Muscle of leg (tissue), 11 donors: ENCODE data around the gene DAGLA. TPM values are rescaled to one million over a fixed set of nuclear protein-coding genes. Genes with fewer than 3 reads are reported as not detected.
"Not testable (repeated sequence)": the region's sequence is repeated elsewhere in the genome, so short reads cannot be mapped to it uniquely, and the experiment has no call there.

Experiments
- DNase-seq: peaks from one replicate; pipeline ENCODE4 v3.0.0; 2013
- H3K27ac ChIP-seq: one replicate; pipeline ENCODE4 v1.5.1; 2013; ENCODE audit warnings: mild to moderate bottlenecking, low read length, control low read depth
- H3K27me3 ChIP-seq: one replicate; pipeline ENCODE4 v1.6.1; 2013; ENCODE audit warnings: low read length; ENCODE audit not compliant: control insufficient read depth, insufficient read depth
- H3K36me3 ChIP-seq: one replicate; pipeline ENCODE4 v1.6.1; 2013; ENCODE audit warnings: low read length; ENCODE audit not compliant: control insufficient read depth, insufficient read depth
- H3K4me1 ChIP-seq: one replicate; pipeline ENCODE4 v1.6.1; 2013; ENCODE audit warnings: low read length; ENCODE audit not compliant: control insufficient read depth, insufficient read depth
- H3K4me3 ChIP-seq: one replicate; pipeline ENCODE4 v1.5.1; 2013; ENCODE audit warnings: low read length, control low read depth
- H3K9me3 ChIP-seq: replicated peaks from 2 replicates; pipeline ENCODE4 v1.6.1; 2013; ENCODE audit warnings: low read depth, low read length; ENCODE audit not compliant: control insufficient read depth
- WGBS: methylation state at CpG from one replicate; pipeline ENCODE4 v1.1.5; 2013; ENCODE audit warnings: missing lambda C conversion rate; ENCODE audit not compliant: insufficient coverage; 5-methylcytosine and 5-hydroxymethylcytosine counted together
- polyA plus RNA-seq, 8 donors: library from polyadenylated mRNA; unstranded; fragments of 120-200 nt; gene quantifications; one replicate each; pipeline versions ENCODE4 v1.2.1 to v1.2.3, GENCODE V29; 2013; ENCODE audit warnings: inconsistent platforms in 1 of 8, low replicate concordance in 1 of 8; ENCODE audit not compliant: insufficient read length in 8 of 8, insufficient read depth in 1 of 8
- total RNA-seq: library from RNA; stranded (reverse); fragments of 120-200 nt; gene quantifications from one replicate; pipeline ENCODE4 v1.2.4, GENCODE V29; 2013

The DAGLA gene
- total and polyA plus RNA-seq, 9 donors, result 2.0 to 6.4 (median 4.7) TPM

DNA sequence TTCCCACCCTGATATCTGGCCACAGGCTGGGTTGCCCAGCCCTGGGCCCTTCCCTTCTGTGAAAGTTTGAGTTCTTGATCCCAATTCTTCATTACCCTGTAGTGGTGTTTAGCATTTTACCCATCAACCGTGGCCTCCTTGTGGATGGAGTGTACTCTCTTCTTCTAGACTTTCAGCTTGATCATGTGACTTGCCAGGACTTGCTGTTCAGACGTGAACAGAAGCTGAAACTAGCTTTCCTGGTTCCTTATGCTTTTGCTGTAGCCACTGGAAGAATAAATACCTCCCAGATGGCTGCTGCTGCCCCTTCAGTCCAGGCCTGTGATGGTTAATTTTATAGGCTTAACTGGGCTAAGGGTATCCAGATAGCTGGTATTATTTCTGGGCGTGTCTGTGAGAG is 32.7 kb upstream of the DAGLA start:
- DNase-seq, result no peak
- 77% methylated on average over 1 of the region's 3 CpGs for WGBS
- no peak overlapping the region for H3K4me3 ChIP-seq
- no peak overlapping the region for H3K27ac ChIP-seq
- H3K27me3 ChIP-seq, result no peaks in the 10 kb centered on the region
- H3K9me3 ChIP-seq, result no peaks in the 10 kb centered on the region
- peaks cover 12% of the 10 kb centered on the region for H3K4me1 ChIP-seq
- no peaks in the 10 kb centered on the region for H3K36me3 ChIP-seq

- H3K4me3 ChIP-seq, result no peak overlapping the region
- H3K36me3 ChIP-seq, result no peaks in the 10 kb centered on the region
- peaks cover 6% of the 10 kb centered on the region for H3K27me3 ChIP-seq
- H3K9me3 ChIP-seq, result no peaks in the 10 kb centered on the region
- H3K4me1 ChIP-seq, result peaks cover 12% of the 10 kb centered on the region
- peak; percentile 91 for DNase-seq
- 60% methylated on average over 8 of the region's 17 CpGs for WGBS
- peak overlapping the region; percentile 69 for H3K27ac ChIP-seq
Measured at GRCh38 chr11:61650781-61651571, 29.2 kb upstream of the DAGLA start.

GRCh38 chr11:61652135-61652534 is 28.1 kb upstream of the DAGLA start:
- H3K27ac ChIP-seq, result no peak overlapping the region
- peaks cover 12% of the 10 kb centered on the region for H3K4me1 ChIP-seq
- no peaks in the 10 kb centered on the region for H3K36me3 ChIP-seq
- DNase-seq, result no peak
- 80% methylated on average over 1 of the region's 1 CpG for WGBS
- no peak overlapping the region for H3K4me3 ChIP-seq
- peaks cover 6% of the 10 kb centered on the region for H3K27me3 ChIP-seq
- H3K9me3 ChIP-seq, result no peaks in the 10 kb centered on the region

GRCh38 chr11:61654397-61654829 is 25.8 kb upstream of the DAGLA start:
- H3K9me3 ChIP-seq, result no peaks in the 10 kb centered on the region
- H3K27me3 ChIP-seq, result peaks cover 6% of the 10 kb centered on the region
- WGBS, result 53% methylated on average over 7 of the region's 7 CpGs
- H3K36me3 ChIP-seq, result no peaks in the 10 kb centered on the region
- DNase-seq, result peak; percentile 53
- H3K27ac ChIP-seq, result no peak overlapping the region
- no peak overlapping the region for H3K4me3 ChIP-seq
- peaks cover 12% of the 10 kb centered on the region for H3K4me1 ChIP-seq

DNA sequence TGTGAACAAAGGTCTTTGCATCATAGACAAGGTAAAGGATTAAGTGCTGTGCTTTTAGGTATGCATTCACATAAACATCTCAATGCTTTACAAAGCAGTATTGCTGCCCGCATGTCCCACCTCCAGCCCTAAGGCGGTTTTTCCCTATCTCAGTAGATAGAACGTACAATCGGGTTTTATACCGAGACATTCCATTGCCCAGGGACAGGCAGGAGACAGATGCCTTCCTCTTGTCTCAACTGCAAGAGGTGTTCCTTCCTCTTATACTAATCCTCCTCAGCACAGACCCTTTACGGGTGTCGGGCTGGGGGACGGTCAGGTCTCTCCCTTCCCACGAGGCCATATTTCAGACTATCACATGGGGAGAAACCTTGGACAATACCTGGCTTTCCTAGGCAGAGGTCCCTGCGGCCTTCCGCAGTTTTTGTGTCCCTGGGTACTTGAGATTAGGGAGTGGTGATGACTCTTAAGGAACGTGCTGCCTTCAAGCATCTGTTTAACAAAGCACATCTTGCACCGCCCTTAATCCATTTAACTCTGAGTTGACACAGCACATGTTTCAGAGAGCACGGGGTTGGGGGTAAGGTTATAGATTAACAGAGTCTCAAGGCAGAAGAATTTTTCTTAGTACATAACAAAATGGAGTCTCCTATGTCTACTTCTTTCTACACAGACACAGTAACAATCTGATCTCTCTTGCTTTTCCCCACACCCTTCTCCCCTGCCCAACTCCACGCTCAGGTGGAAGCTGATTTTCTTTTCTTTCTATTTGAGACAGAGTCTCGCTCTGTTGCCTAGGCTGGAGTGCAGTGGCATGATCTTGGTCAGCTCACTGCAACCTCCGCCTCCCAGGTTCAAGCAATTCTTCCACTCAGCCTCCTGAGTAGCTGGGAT is 24.7 kb upstream of the DAGLA start:
- 62% methylated on average over 3 of the region's 17 CpGs for WGBS
- not testable (repeated sequence) for H3K27me3 ChIP-seq, H3K4me3 ChIP-seq

GRCh38 chr11:61656347-61657077 is 23.7 kb upstream of the DAGLA start:
- Histone ChIP-seq H3K27me3 (peaks cover 6% of the 10 kb centered on the region), H3K27ac (no peak overlapping the region), H3K4me3 (no peak overlapping the region), H3K9me3 (no peaks in the 10 kb centered on the region), H3K36me3 (no peaks in the 10 kb centered on the region), H3K4me1 (peaks cover 4% of the 10 kb centered on the region)
- no peak for DNase-seq
- 73% methylated on average over 10 of the region's 13 CpGs for WGBS

More for the DNA sequence above, 24.7 kb upstream of the DAGLA start:
- peaks cover 12% of the 10 kb centered on the region for H3K4me1 ChIP-seq
- H3K36me3 ChIP-seq, H3K9me3 ChIP-seq, DNase-seq, H3K27ac ChIP-seq: not testable (repeated sequence)

GRCh38 chr11:61657566-61658290 is 22.5 kb upstream of the DAGLA start:
- 61% methylated on average over 6 of the region's 11 CpGs for WGBS
- no peaks in the 10 kb centered on the region for H3K4me1 ChIP-seq
- peaks cover 6% of the 10 kb centered on the region for H3K27me3 ChIP-seq
- no peaks in the 10 kb centered on the region for H3K36me3 ChIP-seq
- H3K4me3 ChIP-seq, result no peak overlapping the region
- H3K27ac ChIP-seq, result no peak overlapping the region
- DNase-seq, result no peak
- no peaks in the 10 kb centered on the region for H3K9me3 ChIP-seq

DNA sequence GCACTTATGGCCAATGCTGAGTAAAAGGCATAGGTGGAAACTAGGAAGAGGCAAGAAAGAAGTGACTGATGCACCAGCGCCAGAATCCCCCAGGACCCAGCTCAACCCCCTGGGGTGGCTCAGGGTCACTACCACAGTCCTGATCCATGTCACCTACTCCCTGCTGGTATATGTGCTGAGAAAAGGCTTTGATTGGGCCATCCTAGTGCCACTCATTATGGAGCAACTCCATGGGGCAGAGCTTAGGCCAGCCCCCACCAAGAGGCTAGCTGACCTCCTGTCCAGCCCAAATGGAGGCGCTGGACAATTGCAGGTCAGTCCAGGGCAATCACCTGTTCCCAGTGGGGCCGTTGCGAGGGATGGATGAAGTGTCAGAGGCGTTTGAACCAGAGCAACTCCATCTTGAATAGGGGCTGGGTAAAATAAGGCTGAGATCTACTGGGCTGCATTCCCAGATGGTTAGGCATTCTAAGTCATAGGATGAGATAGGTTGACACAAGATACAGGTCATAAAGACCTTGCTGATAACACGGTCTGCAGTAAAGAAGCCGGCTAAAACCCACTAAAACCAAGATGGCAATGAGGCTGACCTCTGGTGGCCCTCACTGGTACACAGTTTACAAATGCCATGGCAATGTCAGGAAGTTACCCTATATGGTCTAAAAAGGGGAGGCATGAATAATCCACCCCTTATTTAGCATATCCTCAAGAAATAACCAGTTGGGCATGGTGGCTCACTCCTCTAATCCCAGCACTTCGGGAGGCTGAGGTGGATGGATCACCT is 20.6 kb upstream of the DAGLA start:
- WGBS, result 57% methylated on average over 7 of the region's 8 CpGs
- Histone ChIP-seq H3K36me3 (no peaks in the 10 kb centered on the region), H3K4me3 (no peak overlapping the region), H3K27ac (no peak overlapping the region), H3K9me3 (no peaks in the 10 kb centered on the region), H3K27me3 (peaks cover 3% of the 10 kb centered on the region), H3K4me1 (no peaks in the 10 kb centered on the region)
- no peak for DNase-seq

DNA sequence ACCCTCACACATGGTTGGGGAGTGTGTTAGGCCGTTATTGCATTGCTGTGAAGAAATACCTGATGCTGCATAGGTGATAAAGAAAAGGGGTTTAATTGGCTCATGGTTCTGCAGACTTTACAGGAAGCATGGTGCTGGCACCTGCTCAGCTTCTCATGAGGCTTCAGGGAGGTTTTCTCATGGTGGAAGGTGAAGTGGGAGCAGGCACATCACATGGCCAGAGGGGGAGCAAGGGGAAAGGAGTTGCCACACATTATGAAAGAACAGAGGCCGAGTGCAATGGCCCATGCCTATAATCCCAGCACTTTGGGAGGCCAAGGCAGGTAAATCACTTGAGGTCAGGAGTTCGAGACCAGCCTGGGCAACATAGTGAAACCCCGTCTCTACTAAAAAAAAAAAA is 19.2 kb upstream of the DAGLA start:
- 44% methylated on average over 2 of the region's 4 CpGs for WGBS
- H3K27me3 ChIP-seq, H3K4me3 ChIP-seq, H3K4me1 ChIP-seq, H3K36me3 ChIP-seq, DNase-seq, H3K27ac ChIP-seq, H3K9me3 ChIP-seq: not testable (repeated sequence)
